Ishikawa (cell line): ENCODE data around the gene KCNT1.

Source experiments
- CEBPB ChIP-seq: IDR thresholded peaks from 2 replicates; pipeline ENCODE4 v1.6.1; 2012
- CREB1 ChIP-seq: IDR thresholded peaks from 2 replicates; pipeline ENCODE4 v1.6.1; 2012; ENCODE audit warnings: low read depth
- EGR1 ChIP-seq: IDR thresholded peaks from 2 replicates; pipeline ENCODE4 v1.6.1; 2012
- EP300 ChIP-seq: IDR thresholded peaks from 2 replicates; pipeline ENCODE4 v1.6.1; 2012; ENCODE audit warnings: borderline replicate concordance
- FOXM1 ChIP-seq: IDR thresholded peaks from 2 replicates; pipeline ENCODE4 v1.6.1; 2012; ENCODE audit warnings: low read depth, borderline replicate concordance
- MAX ChIP-seq: IDR thresholded peaks from 2 replicates; pipeline ENCODE4 v1.6.1; 2012
- NFIC ChIP-seq: IDR thresholded peaks from 2 replicates; pipeline ENCODE4 v1.6.1; 2012
- RAD21 ChIP-seq: IDR thresholded peaks from 2 replicates; pipeline ENCODE4 v1.6.1; 2012; ENCODE audit warnings: low read depth
- REST ChIP-seq: IDR thresholded peaks from 2 replicates; pipeline ENCODE4 v1.6.1; 2012; ENCODE audit warnings: low read depth, mild to moderate bottlenecking
- TAF1 ChIP-seq: IDR thresholded peaks from 2 replicates; pipeline ENCODE4 v1.6.1; 2012; ENCODE audit warnings: low read depth, mild to moderate bottlenecking
- TCF12 ChIP-seq: IDR thresholded peaks from 2 replicates; pipeline ENCODE4 v1.6.1; 2012; ENCODE audit warnings: low read depth
- TEAD4 ChIP-seq: IDR thresholded peaks from 2 replicates; pipeline ENCODE4 v1.6.1; 2012
- USF1 ChIP-seq: IDR thresholded peaks from 2 replicates; pipeline ENCODE4 v1.6.1; 2012
- YY1 ChIP-seq: IDR thresholded peaks from 2 replicates; pipeline ENCODE4 v1.6.1; 2012; ENCODE audit warnings: low read depth
- ZBTB7A ChIP-seq: IDR thresholded peaks from 2 replicates; pipeline ENCODE4 v1.6.1; 2012; ENCODE audit warnings: low read depth

The KCNT1 gene

GRCh38 chr9:135736272-135736978 is 34.4 kb downstream of the KCNT1 start:
- TF ChIP-seq EGR1 (no peak), REST (no peak), TCF12 (no peak), FOXM1 (no peak), ZBTB7A (no peak), TAF1 (no peak), CREB1 (no peak), NFIC (no peak), TEAD4 (no peak), RAD21 (no peak), YY1 (no peak), USF1 (no peak), EP300 (no peak), CEBPB (no peak), MAX (no peak)

- TF ChIP-seq USF1 (no peak), ZBTB7A (no peak), YY1 (no peak), EGR1 (no peak), TCF12 (no peak), MAX (no peak), CREB1 (no peak)
Observed at GRCh38 chr9:135736979-135737839, 35.2 kb downstream of the KCNT1 start.

GRCh38 chr9:135737840-135738521 is 36.0 kb downstream of the KCNT1 start:
- no peak for TF ChIP-seq USF1
- TF ChIP-seq NFIC: no peak
- TF ChIP-seq EP300: no peak
- no peak for TF ChIP-seq FOXM1
- no peak for TF ChIP-seq REST
- TF ChIP-seq TEAD4: no peak
- TF ChIP-seq RAD21: no peak
- TF ChIP-seq CREB1: no peak

GRCh38 chr9:135739271-135740220 is 37.6 kb downstream of the KCNT1 start:
- no peak for TF ChIP-seq RAD21
- no peak for TF ChIP-seq TCF12
- TF ChIP-seq ZBTB7A: no peak
- no peak for TF ChIP-seq TAF1
- no peak for TF ChIP-seq EGR1
- TF ChIP-seq USF1: no peak
- TF ChIP-seq EP300: no peak
